GM21515 (cell line): ENCODE data around the gene ZNF789.
"Not testable (repeated sequence)": the region's sequence is repeated elsewhere in the genome, so short reads cannot be mapped to it uniquely, and the experiment has no call there.

ENCODE experiments used
- ATAC-seq: cut with Tn5 transposase; IDR thresholded peaks from one replicate; pipeline ENCODE4 v1.9.1; 2021; ENCODE audit not compliant: unreplicated experiment

Gene ZNF789

GRCh38 chr7:99472561-99473314, at the start of gene ZNF789:
ZNF789 (plus strand) TSS chr7:99472890; CDS start chr7:99476457, 3,567 bp downstream.
- ATAC-seq, result peak; percentile 96

DNA sequence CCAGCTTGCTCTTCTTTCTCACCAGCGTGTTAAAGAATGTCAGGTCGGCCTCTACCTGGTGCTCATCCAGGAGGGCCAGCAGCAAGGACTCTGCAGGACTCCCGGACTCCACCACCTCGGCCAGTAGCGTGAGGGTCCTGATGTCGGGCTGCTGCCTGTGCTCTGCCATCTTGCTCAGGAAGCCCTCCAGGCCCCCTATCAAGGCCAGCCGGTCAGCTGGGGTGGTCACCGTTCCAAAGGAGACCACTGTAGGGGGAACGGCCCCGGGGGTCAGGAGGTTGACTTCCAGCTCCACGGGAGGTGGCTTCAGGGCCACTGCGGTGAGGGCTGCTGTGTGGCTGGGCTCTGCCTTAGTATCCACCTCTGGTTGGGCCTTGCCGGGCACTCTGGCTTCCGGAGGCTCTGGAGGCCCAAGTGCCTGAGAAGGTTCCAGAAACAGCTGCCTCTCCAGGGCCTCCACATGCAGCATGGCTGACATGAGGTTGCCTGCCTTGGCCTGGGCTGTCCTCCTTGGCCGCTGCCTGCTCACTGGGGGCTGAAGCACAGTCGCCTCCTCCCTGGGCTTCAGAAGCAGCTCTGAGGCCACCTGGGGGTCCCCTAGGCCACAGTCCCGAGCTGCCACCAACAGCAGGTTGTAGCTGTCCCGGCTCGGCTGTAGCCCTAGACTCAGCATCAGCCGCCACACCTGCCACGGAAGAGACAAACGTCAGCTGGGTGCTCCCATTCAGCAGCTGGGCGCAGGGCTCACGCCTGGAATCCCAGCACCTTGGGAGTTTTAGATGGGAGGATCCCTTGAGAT, 47.6 kb upstream of the ZNF789 start:
- ATAC-seq, result no peak

DNA sequence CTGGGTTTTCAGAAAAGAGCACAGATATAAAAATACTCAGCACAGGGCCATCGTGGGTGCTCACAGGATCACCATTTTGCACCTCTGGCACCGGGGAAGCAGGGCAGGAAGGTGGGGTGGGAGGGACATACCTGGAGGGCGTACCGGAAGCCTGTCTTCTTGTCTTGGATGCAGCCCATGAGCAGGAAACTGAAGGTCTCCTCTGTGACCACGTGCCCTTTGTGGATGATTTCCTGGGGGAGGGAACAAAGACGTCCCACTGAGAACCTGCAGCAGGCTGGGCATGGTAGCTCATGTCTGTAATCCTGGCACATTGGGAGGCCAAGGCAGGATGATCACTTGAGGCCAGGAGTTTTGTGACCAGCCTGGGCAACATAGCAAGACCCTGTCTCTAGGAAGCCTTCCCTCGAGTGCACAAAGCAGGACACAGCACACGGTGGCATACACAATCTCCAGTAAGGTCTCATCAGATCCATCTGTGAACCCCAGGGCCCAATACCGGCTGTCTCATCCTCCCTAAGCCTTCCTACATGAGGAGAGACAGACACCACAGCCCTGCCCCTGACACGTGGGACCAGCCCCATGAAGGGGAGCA, 43.6 kb upstream of the ZNF789 start:
- no peak for ATAC-seq

DNA sequence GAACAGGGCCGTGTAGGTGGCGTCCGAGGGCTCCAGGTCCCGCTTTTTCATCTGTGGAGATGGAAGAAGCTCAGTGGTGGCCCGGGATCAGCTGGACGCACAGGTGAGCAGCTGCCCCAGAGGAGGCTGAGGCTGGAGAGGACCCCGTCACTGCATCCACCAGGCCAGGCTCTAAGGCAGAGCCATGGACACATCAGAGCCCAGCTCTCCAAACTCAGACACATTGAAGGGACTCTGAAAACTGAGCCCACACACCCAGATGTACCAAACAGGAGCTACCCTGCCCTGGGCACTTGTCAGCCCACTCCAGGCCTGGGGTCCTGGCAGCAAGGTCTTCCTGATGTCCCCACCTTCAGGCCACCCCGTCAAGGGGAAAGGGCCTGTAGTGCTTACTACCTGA, 42.9 kb upstream of the ZNF789 start:
- ATAC-seq, result no peak

GRCh38 chr7:99431756-99432540, 40.7 kb upstream of the ZNF789 start:
- ATAC-seq, result not testable (repeated sequence)

- no peak for ATAC-seq
Measured at GRCh38 chr7:99433158-99433557, 39.5 kb upstream of the ZNF789 start.

DNA sequence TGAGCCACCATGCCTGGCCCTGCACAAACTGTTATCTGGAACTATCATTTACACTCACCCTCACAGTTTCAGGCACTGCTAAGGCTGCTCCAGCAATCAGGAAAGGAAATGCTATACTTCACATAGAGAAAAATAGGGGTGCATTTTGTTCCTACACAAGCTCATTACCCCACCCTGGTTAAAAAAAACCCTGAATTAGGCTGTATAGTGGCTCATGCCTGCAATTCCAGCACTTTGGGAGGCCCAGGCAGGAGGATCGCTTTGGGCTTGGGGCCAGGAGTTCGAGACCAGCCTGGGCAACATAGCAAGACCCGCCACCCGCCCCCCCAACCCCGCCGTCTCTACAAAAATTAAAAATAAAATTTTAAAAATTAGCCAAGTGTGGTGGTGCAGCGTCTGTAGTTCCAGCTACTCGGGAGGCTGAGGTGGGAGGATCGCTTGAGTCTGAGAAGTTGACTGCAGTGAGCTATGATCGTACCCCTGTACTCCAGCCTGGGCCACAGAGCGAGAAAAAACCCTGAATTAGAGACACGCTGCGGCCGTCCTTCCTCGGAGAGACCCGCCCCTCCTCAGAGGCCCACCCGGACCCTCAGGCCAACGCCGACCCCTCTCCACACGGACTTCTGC, 34.6 kb upstream of the ZNF789 start:
- ATAC-seq, result no peak

DNA sequence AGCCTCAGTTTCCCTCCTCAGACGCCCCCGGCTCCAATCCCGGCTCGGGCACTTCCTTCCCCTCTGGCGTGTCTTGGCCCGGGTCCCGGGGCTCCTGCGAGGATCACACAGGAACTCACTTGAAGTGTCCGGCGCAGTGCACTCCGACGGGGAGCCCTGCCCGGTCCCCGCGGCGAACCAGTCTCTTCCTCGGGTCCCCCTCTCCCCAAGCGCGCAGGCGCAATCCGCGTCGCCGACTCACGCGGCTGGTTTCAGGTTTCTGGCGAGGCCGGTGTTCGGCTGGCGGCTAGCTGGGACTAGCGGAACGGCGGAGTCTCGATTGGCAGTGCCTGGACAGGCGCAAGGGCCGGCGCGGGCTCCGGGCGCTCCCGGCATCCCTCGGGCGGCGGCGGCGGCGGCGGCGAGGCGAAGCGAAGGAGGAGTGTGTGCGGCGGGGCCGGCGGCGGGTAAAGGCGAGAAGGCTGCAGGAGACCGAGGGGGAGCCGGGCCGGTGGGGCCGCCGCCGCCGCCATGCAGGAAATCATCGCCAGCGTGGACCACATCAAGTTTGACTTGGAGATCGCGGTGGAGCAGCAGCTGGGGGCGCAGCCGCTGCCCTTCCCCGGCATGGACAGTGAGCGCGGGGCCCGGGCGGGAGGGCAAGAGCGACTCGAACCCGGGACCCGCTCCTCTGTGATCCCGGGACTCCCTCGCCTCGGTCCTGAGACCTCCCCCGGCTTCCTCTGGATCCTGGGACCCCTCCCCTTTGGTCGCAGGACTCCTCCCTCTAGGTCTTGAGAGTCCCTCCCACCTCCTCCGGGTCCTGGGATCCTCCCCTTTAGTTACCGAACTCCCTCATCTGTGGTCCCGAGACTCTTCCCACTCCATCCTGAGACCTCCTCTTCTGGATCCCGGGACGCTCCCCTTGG, 33.9 kb upstream of the ZNF789 start, which contains the start of the genes CPSF4 and PTCD1:
Gene CPSF4, plus strand, starts transcription at position 371 of the 908 bp plus-strand sequence. Its CDS starts 140 bp downstream, at position 511.
Gene PTCD1, minus strand, starts transcription at position 226 of the 908 bp plus-strand sequence. CDS start 3,556 bp downstream, outside the sequence.
- ATAC-seq, result peak; percentile 85

DNA sequence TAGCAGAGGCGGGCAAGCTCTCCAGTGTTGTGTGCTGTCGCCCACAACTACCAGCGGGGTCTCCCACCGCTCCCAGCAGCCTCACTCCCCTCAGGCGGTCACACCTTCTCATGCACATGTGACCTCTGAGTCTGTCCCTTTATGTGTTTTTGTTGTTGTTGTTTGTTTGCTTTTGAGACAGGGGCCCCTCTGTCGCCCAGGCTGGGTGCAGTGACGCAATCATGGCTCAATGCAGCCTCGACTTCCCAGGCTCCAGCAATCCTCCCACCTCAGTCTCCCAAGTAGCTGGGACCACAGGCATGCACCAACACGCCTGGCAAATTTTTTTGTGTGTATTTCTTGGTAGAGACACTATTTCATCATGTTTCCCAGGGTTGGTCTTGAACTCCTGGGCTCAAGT, 32.5 kb upstream of the ZNF789 start:
- no peak for ATAC-seq

DNA sequence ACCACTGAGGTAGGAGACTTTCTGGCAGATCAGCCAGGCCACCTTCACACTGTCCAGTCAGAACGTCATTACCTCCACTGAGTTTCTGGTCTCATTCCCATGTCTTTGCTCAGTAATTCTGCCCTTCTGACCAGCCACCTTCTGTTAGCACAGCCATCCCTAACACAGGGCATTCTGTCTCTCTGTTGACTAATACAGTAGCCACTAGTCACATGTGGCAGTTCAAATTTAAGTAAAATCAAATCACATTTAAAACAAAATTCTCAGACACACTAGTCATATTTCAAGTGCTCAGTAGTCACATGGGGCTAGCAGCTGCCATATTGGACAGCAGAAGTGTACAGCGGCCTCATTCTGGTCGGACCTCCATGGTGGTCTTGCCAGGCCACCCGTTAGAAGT, 26.6 kb upstream of the ZNF789 start:
- ATAC-seq, result no peak

- ATAC-seq, result no peak
Measured at GRCh38 chr7:99447943-99448342, 24.7 kb upstream of the ZNF789 start.

DNA sequence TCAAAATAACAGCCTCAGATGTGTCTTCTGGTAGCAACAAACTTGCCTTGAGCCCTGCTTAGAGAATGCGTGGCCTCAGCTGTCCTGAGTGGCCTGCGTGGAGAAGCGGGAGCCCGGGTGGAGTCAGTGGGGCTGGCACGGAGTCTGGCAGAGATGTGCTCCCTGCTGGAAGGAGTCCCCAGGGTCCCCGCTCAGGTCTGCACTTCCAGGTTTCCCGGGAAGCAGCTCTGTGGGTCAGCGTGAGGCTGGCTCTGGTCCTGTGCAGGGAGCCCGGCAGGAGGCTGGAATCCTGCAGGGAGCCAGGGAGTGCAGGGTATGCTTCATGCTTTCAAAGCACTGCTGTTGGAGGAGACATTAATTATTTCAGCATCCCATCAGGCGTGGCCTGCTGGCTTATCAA, 23.8 kb upstream of the ZNF789 start:
- no peak for ATAC-seq

- no peak for ATAC-seq
Measured at GRCh38 chr7:99449326-99449725, 23.4 kb upstream of the ZNF789 start.

DNA sequence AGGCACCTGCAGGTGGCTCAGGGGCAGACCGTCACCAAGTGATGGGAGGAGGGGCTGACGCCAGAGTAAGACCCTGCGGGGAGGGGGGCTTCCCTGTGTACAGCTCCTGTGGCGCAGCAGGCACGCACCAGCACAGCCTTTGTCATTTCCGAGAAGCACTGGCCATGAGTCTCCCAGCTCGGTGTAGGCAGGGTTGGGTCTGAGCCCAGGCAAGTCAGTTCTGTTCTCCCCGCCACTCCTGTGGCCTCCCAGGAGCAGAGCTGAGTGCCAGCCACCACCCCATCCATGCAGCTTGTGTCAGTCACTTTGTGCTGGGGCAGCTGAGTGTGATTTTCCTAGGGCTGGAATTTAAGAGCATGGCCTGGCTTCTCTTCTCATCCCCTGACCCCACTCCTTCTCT, 20.8 kb upstream of the ZNF789 start:
- no peak for ATAC-seq

- no peak for ATAC-seq
Measured at GRCh38 chr7:99452541-99452940, 20.1 kb upstream of the ZNF789 start.

- no peak for ATAC-seq
Measured at GRCh38 chr7:99453105-99453504, 19.6 kb upstream of the ZNF789 start.

DNA sequence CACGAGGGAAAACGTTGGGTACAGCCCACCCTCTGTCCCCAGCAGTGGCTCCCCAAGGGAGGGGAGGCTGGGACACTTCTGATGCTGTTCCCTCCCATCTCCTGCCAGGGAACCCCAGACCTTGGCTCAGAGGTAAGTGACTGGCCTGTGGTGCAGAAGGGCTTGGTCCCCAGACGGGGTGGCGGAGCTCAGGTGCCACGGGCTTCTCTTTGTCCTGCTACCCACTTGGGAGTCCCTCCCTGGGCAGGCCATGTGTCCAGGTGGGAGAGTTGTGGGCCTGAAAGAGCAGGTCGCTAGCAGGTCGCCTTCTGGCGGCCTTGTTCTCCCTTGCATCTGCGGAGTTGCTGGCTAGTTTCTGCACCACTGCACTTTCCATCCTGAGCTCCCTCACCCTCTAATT, 16.8 kb upstream of the ZNF789 start:
- ATAC-seq, result no peak

GRCh38 chr7:99456288-99456687, 16.4 kb upstream of the ZNF789 start:
- no peak for ATAC-seq

DNA sequence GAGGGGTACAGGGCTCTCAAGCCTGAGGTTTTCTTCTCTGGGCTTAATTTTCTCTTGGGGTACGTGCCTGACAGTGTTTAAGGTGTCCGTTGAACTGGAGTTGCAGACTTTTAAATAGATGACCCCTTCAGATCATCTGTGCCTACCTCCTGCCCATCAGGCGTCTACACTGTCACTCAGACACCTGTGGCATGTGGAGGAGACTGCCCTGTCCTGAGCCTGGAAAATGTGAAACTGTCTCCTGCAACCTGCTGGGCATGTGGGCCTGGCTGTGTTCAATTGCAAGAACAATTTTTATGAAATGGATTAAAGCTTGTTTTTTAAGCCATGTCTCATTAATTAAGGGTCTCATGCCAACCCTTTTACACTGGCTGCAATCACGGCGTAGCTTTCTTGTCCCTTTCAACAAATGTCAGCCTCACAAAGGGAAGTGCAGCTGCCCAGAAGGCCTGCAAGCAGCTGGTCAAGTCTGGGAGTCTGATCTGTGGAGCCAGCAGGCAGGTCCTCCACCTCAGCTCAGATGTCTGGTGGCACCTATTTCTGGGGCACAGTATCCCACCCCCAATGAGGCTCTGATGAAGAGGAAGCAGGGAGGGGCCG, 15.5 kb upstream of the ZNF789 start:
- no peak for ATAC-seq
